PC-3 (cell line): ENCODE data around the gene P2RY6.

Experiments
- CTCF ChIP-seq: fragments of 300-600 bp; sonication (generic); conservative IDR thresholded peaks from 2 replicates; pipeline ENCODE4 v1.5.1; 2017; ENCODE audit warnings: antibody characterized with exemption, low read depth, mild to moderate bottlenecking, low read length
- EZH2phosphoT487 ChIP-seq: fragments of 300-600 bp; sonication (generic); IDR thresholded peaks from 2 replicates; pipeline ENCODE4 v1.6.1; 2018; ENCODE audit warnings: mild to moderate bottlenecking, antibody characterized with exemption, low read length, borderline replicate concordance

DNA sequence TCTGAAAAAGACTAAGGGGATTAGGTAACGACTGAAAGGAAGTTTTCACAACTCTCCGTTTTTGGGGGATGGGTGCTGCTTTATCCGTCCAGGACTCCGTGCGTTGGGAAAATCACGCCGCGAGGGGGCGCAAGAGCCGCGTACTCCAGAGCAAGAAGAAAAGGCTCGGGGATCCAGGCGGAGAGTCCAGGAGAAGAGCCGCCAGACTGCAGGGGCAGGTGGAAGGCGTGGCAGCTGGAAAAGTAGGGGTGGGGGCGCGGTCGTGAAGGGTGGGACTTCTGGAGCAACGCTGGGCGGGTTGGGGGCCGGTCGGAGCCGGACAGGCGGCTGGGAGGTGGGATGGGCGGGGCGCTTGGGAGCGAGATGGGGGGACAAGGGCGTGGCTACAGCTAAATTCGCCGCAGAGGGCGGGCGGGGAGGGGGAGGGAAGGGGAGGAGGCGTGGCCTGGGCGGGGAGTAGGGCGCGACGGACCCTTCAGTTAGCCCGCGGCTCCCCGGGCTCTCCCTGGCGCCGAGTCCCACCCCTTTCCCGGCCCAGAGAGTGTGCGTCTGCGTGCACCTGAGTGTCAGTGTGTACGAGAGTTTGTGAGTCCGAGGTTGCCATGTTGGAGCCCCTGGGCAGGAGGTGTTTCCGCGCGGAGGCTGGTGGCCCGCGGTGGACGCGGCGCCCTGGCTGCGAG, 35.3 kb downstream of the P2RY6 start:
- TF ChIP-seq CTCF (peak; percentile 97), EZH2phosphoT487 (no peak)
